H1 (cell line): Measurements from ENCODE around the gene ASTN1.

Source experiments
- ASH2L ChIP-seq: fragments of 200-600, 300-600 bp; sonication (generic); IDR thresholded peaks from one replicate; pipeline ENCODE4 v1.7.1; 2017; ENCODE audit warnings: low read length
- BCL11A ChIP-seq, 2 experiments: IDR thresholded peaks; one replicate each; pipeline ENCODE4 v1.6.1; 2011; ENCODE audit warnings: low read depth in 2 of 2, low read length in 2 of 2, mild to moderate bottlenecking in 2 of 2
- CREB1 ChIP-seq: IDR thresholded peaks from 2 replicates; pipeline ENCODE4 v1.6.1; 2012; ENCODE audit warnings: inconsistent platforms
- CTCF ChIP-seq, 3 experiments: IDR thresholded peaks; 1 replicate in 2 of 3; 2 replicates in 1 of 3; pipeline versions ENCODE4 v1.5.1 to v1.6.1; 2011; ENCODE audit warnings: low read length in 3 of 3, mild to moderate bottlenecking in 3 of 3, inconsistent platforms in 2 of 3, low read depth in 1 of 3, moderate library complexity in 1 of 3; ENCODE audit not compliant: insufficient read depth in 1 of 3; ENCODE audit errors: control extremely low read depth in 1 of 3
- EP300 ChIP-seq, 2 experiments: IDR thresholded peaks; 1 replicate in 1 of 2; 2 replicates in 1 of 2; pipeline ENCODE4 v1.6.1; 2011 to 2012; ENCODE audit warnings: low read depth in 2 of 2, low read length in 2 of 2, mild to moderate bottlenecking in 2 of 2, borderline replicate concordance in 1 of 2, inconsistent platforms in 1 of 2, moderate library complexity in 1 of 2
- EZH2 ChIP-seq: fragments of 200-600 bp; sonication (generic); IDR thresholded peaks from 2 replicates; pipeline ENCODE4 v1.7.1; 2012; ENCODE audit warnings: low read depth, mild to moderate bottlenecking, moderate library complexity, low read length, inconsistent platforms; ENCODE audit not compliant: severe bottlenecking
- HDAC6 ChIP-seq: IDR thresholded peaks from one replicate; pipeline ENCODE4 v1.7.1; 2012; ENCODE audit warnings: low read depth, mild to moderate bottlenecking, inconsistent platforms, low read length, moderate library complexity
- MAFK ChIP-seq: IDR thresholded peaks from 2 replicates; pipeline ENCODE4 v1.6.1; 2012; ENCODE audit warnings: low read depth, mild to moderate bottlenecking, improper control_type of control experiment, low read length
- PHF8 ChIP-seq: fragments of 200-600 bp; sonication (generic); conservative IDR thresholded peaks from 2 replicates; pipeline ENCODE4 v1.7.1; 2012; ENCODE audit warnings: low read depth, mild to moderate bottlenecking, inconsistent platforms, low read length, moderate library complexity
- POLR2A ChIP-seq, 2 experiments: IDR thresholded peaks; 1 replicate in 1 of 2; 2 replicates in 1 of 2; pipeline ENCODE4 v1.6.1; 2011; ENCODE audit warnings: low read depth in 2 of 2, low read length in 2 of 2, mild to moderate bottlenecking in 2 of 2; ENCODE audit errors: control extremely low read depth in 1 of 2
- RAD21 ChIP-seq, 2 experiments: IDR thresholded peaks in 1 of 2; conservative IDR thresholded peaks in 1 of 2; 2 replicates each; pipeline ENCODE4 v1.6.1; 2011; ENCODE audit warnings: low read depth in 2 of 2, low read length in 2 of 2, improper control_type of control experiment in 1 of 2, inconsistent platforms in 1 of 2, mild to moderate bottlenecking in 1 of 2, moderate library complexity in 1 of 2
- RBBP5 ChIP-seq: IDR thresholded peaks from 2 replicates; pipeline ENCODE4 v1.7.1; 2012; ENCODE audit warnings: low read depth, mild to moderate bottlenecking, inconsistent platforms, low read length, moderate library complexity, borderline replicate concordance
- RFX5 ChIP-seq: IDR thresholded peaks from 2 replicates; pipeline ENCODE4 v1.6.1; 2011; ENCODE audit warnings: low read depth, low read length, improper control_type of control experiment, borderline replicate concordance
- TEAD4 ChIP-seq: IDR thresholded peaks from 2 replicates; pipeline ENCODE4 v1.6.1; 2012; ENCODE audit warnings: low read depth, low read length, inconsistent platforms, mixed read lengths

- TF ChIP-seq POLR2A (IDR thresholded peaks at IDR 0.05; ENCODE audit: control extremely low read depth in 1 of 2, low read depth in 2 of 2, low read length in 2 of 2) (no peak), EZH2 (no peak), EP300 (IDR thresholded peaks at IDR 0.05; ENCODE audit: borderline replicate concordance in 1 of 2, low read depth in 2 of 2, low read length in 2 of 2) (no peak), CTCF (IDR thresholded peaks at IDR 0.05; ENCODE audit: control extremely low read depth in 1 of 3, insufficient read depth in 1 of 3, low read depth in 1 of 3, low read length in 3 of 3) (no peak), PHF8 (no peak), HDAC6 (no peak), BCL11A (IDR thresholded peaks at IDR 0.05; ENCODE audit: low read depth in 2 of 2, low read length in 2 of 2) (no peak), RAD21 (IDR thresholded peaks at IDR 0.05 in 1 of 2, conservative IDR thresholded peaks at IDR 0.05 in 1 of 2; ENCODE audit: low read depth in 2 of 2, low read length in 2 of 2) (no peak), RBBP5 (no peak), CREB1 (no peak), MAFK (no peak), RFX5 (no peak), TEAD4 (no peak), ASH2L (no peak)
These were observed 201.3 kb downstream of the ASTN1 start for GRCh38 chr1:176963181-176963580.
